Measurements from ENCODE around the gene SLC2A4.

DNA sequence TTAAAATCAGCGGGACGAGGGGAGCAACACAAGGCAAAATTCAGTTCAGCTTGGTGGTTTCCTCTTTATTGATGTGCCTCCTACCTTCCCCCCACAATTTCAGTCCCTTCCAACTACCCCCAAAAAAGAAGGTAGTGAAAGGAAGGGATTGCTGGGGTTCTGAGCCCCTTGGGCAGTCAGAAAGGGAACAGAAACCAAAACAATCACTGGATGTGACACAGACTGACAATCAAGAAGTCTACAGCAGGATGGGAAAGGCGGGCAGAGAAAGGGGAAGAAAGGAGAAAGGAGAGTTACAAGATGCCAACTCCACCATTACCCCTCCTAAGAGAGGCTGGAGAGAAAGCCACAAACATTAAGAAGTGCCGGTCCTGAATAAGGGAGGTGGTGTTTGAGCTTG is 41.1 kb upstream of the SLC2A4 start:
- TF ChIP-seq CTCF (IDR thresholded peaks at IDR 0.05), result no peak
- no peak for TF ChIP-seq POLR2AphosphoS5 (IDR thresholded peaks at IDR 0.05; ENCODE audit: insufficient read depth in 1 of 2, low read depth in 1 of 2)
